DND-41 (cell line): ENCODE results near the gene SAMD4B.
A peak's percentile ranks its signal among the peaks of the same experiment; 100 is the strongest.

Experiments
- ATAC-seq: fragments of 200-7000 bp; cut with Tn5 transposase; 3 replicates; pipeline ENCODE4 v1.9.1; 2021; ENCODE audit warnings: low read depth; ENCODE audit not compliant: insufficient read depth
- DNase-seq: peaks from one replicate; pipeline ENCODE4 v3.0.0-alpha.2; 2020
- H2AFZ ChIP-seq: 2 replicates; pipeline ENCODE4 v1.6.0; 2012; ENCODE audit warnings: low read depth, low read length
- H3K27ac ChIP-seq: 2 replicates; pipeline ENCODE4 v1.5.1; 2012; ENCODE audit warnings: low read length, inconsistent platforms
- H3K27me3 ChIP-seq: fragments of 200-600 bp; sonication (generic); 2 replicates; pipeline ENCODE4 v1.6.0; 2012; ENCODE audit warnings: low read length, mild to moderate bottlenecking, inconsistent platforms; ENCODE audit not compliant: insufficient read depth, poor library complexity
- H3K36me3 ChIP-seq: 2 replicates; pipeline ENCODE4 v1.5.1; 2012; ENCODE audit warnings: low read length, inconsistent platforms; ENCODE audit not compliant: insufficient read depth
- H3K4me1 ChIP-seq: 2 replicates; pipeline ENCODE4 v1.5.1; 2012; ENCODE audit warnings: mild to moderate bottlenecking, low read length; ENCODE audit not compliant: insufficient read depth
- H3K4me2 ChIP-seq: 2 replicates; pipeline ENCODE4 v1.6.0; 2012; ENCODE audit warnings: mild to moderate bottlenecking, moderate library complexity, low read length, inconsistent platforms; ENCODE audit not compliant: insufficient read depth
- H3K4me3 ChIP-seq, 2 experiments: fragments of 200-600 bp in 1 of 2; shearing (Covaris generic) in 1 of 2; 2 replicates each; pipeline ENCODE4 v1.5.1; 2012 to 2016; ENCODE audit warnings: inconsistent platforms in 2 of 2, low read length in 2 of 2, mild to moderate bottlenecking in 2 of 2, low read depth in 1 of 2, moderate library complexity in 1 of 2
- H3K79me2 ChIP-seq: 2 replicates; pipeline ENCODE4 v1.6.0; 2012; ENCODE audit warnings: low read length, inconsistent platforms; ENCODE audit not compliant: insufficient read depth
- H3K9ac ChIP-seq: 2 replicates; pipeline ENCODE4 v1.6.0; 2012; ENCODE audit warnings: low read depth, mild to moderate bottlenecking, inconsistent platforms, low read length, moderate library complexity
- H3K9me3 ChIP-seq: 2 replicates; pipeline ENCODE4 v1.5.1; 2012; ENCODE audit warnings: low read length, moderate library complexity, mild to moderate bottlenecking, inconsistent platforms; ENCODE audit not compliant: insufficient read depth, severe bottlenecking
- H4K20me1 ChIP-seq: 2 replicates; pipeline ENCODE4 v1.6.0; 2012; ENCODE audit warnings: low read length; ENCODE audit not compliant: insufficient read depth
- CTCF ChIP-seq: IDR thresholded peaks from 2 replicates; pipeline ENCODE4 v1.5.1; 2012; ENCODE audit warnings: borderline replicate concordance, low read length, moderate library complexity, mild to moderate bottlenecking; ENCODE audit not compliant: poor library complexity, severe bottlenecking; ENCODE audit errors: extremely low read depth
- EZH2 ChIP-seq: IDR thresholded peaks from 3 replicates; pipeline ENCODE4 v1.6.1; 2012; ENCODE audit warnings: borderline replicate concordance, low read depth, mild to moderate bottlenecking, moderate library complexity, low read length, inconsistent platforms; ENCODE audit not compliant: severe bottlenecking

The SAMD4B gene

GRCh38 chr19:39401070-39401548 lies 58.9 kb downstream of the SAMD4B start:
- no peaks in the 10 kb centered on the region for H3K79me2 ChIP-seq
- TF ChIP-seq EZH2: no peak
- TF ChIP-seq CTCF: no peak
- 0 out of 2 replicates have a peak, but pooled peaks cover 5% of the 10 kb centered on the region for H4K20me1 ChIP-seq
- ATAC-seq (no peak), DNase-seq (no peak)
- no peak overlapping the region for H2AFZ ChIP-seq
- 0 out of 2 replicates have a peak overlapping the region, but pooled peaks have one; percentile 11 for H3K27ac ChIP-seq
- no peaks in the 10 kb centered on the region for H3K9me3 ChIP-seq
- H3K36me3 ChIP-seq: peaks cover 13% of the 10 kb centered on the region
- peaks cover 43% of the 10 kb centered on the region for H3K4me1 ChIP-seq
- no peaks in the 10 kb centered on the region for H3K27me3 ChIP-seq
- no peak overlapping the region for H3K4me3 ChIP-seq
- H3K4me2 ChIP-seq: no peak overlapping the region
- no peak overlapping the region for H3K9ac ChIP-seq

- ATAC-seq (no peak), DNase-seq (no peak)
- TF ChIP-seq EZH2 (no peak), CTCF (no peak)
- H3K9me3 ChIP-seq: no peaks in the 10 kb centered on the region
- peaks cover 13% of the 10 kb centered on the region for H3K36me3 ChIP-seq
- H2AFZ ChIP-seq: peak overlapping the region; percentile 67
- peak overlapping the region in 1 of 2 experiments; percentile 45; a peak in 2 of 4 replicates for H3K4me3 ChIP-seq
- H3K79me2 ChIP-seq: no peaks in the 10 kb centered on the region
- H3K27me3 ChIP-seq: no peaks in the 10 kb centered on the region
- H3K4me1 ChIP-seq: peaks cover 46% of the 10 kb centered on the region
- peak overlapping the region; percentile 52 for H3K27ac ChIP-seq
- H3K9ac ChIP-seq: peak overlapping the region; percentile 48
- peak overlapping the region; percentile 61 for H3K4me2 ChIP-seq
- 0 out of 2 replicates have a peak, but pooled peaks cover 5% of the 10 kb centered on the region for H4K20me1 ChIP-seq
Observed at GRCh38 chr19:39401549-39402345, 59.5 kb downstream of the SAMD4B start.

- H3K79me2 ChIP-seq: peaks cover 8% of the 10 kb centered on the region
- peak overlapping the region; percentile 67 for H2AFZ ChIP-seq
- no peaks in the 10 kb centered on the region for H3K9me3 ChIP-seq
- no peak for TF ChIP-seq EZH2
- TF ChIP-seq CTCF: no peak
- peaks cover 1% of the 10 kb centered on the region; the same call in 1 of the 2 replicates for H4K20me1 ChIP-seq
- peak overlapping the region; percentile 52 for H3K27ac ChIP-seq
- DNase-seq (peak; percentile 85), ATAC-seq (peak; percentile 30)
- H3K9ac ChIP-seq: peak overlapping the region; percentile 48
- H3K4me3 ChIP-seq: peak overlapping the region in 1 of 2 experiments; percentile 45; a peak in 2 of 4 replicates
- H3K27me3 ChIP-seq: no peaks in the 10 kb centered on the region
- H3K4me2 ChIP-seq: peak overlapping the region; percentile 61
- peaks cover 50% of the 10 kb centered on the region for H3K4me1 ChIP-seq
- H3K36me3 ChIP-seq: peaks cover 9% of the 10 kb centered on the region; the same call in 1 of the 2 replicates
Observed at GRCh38 chr19:39402346-39403300, 60.4 kb downstream of the SAMD4B start.
